ENCODE data around the gene PCSK6.
A peak's percentile ranks its signal among the peaks of the same experiment; 100 is the strongest.

Gene PCSK6

GRCh38 chr15:101323793-101324523 lies 165.5 kb downstream of the PCSK6 start:
- ATAC-seq: no peak
- Mint-ChIP-seq H3K9me3 (peaks cover 2% of the 10 kb centered on the region), H3K4me3 (no peak overlapping the region), H3K4me1 (peaks cover 13% of the 10 kb centered on the region), H3K27ac (no peak overlapping the region), H3K36me3 (no peaks in the 10 kb centered on the region)
- DNase-seq (ENCODE audit: low spot score in 2 of 2): no peak

- Mint-ChIP-seq H3K4me3 (no peak overlapping the region), H3K27ac (no peak overlapping the region), H3K9me3 (peaks cover 2% of the 10 kb centered on the region), H3K36me3 (no peaks in the 10 kb centered on the region), H3K4me1 (peaks cover 13% of the 10 kb centered on the region)
- DNase-seq (ENCODE audit: low spot score in 2 of 2): no peak
- ATAC-seq: no peak
These were observed 166.5 kb downstream of the PCSK6 start for GRCh38 chr15:101322854-101323477.

GRCh38 chr15:101322016-101322695 lies 167.4 kb downstream of the PCSK6 start:
- no peaks in the 10 kb centered on the region for H3K36me3 Mint-ChIP-seq
- H3K4me1 Mint-ChIP-seq: peaks cover 13% of the 10 kb centered on the region
- ATAC-seq: no peak
- H3K27ac Mint-ChIP-seq: no peak overlapping the region
- no peak for DNase-seq (ENCODE audit: low spot score in 2 of 2)
- no peak overlapping the region for H3K4me3 Mint-ChIP-seq
- H3K9me3 Mint-ChIP-seq: peaks cover 2% of the 10 kb centered on the region

GRCh38 chr15:101320501-101321052 lies 168.9 kb downstream of the PCSK6 start:
- H3K36me3 Mint-ChIP-seq: no peaks in the 10 kb centered on the region

GRCh38 chr15:101318839-101319238 lies 170.7 kb downstream of the PCSK6 start:
- Mint-ChIP-seq H3K9me3 (peaks cover 2% of the 10 kb centered on the region), H3K4me1 (peaks cover 13% of the 10 kb centered on the region), H3K4me3 (no peak overlapping the region), H3K36me3 (no peaks in the 10 kb centered on the region), H3K27ac (peak overlapping the region; percentile 20)
- ATAC-seq (no peak), DNase-seq (ENCODE audit: low spot score in 2 of 2) (no peak)

More at GRCh38 chr15:101320501-101321052, 168.9 kb downstream of the PCSK6 start:
- peak; percentile 14 to 73 for DNase-seq (ENCODE audit: low spot score in 2 of 2)
- Mint-ChIP-seq H3K4me1 (peaks cover 13% of the 10 kb centered on the region), H3K27ac (peak overlapping the region; percentile 84), H3K4me3 (peak overlapping the region; percentile 70), H3K9me3 (peaks cover 2% of the 10 kb centered on the region)
- ATAC-seq: peak; percentile 93

- H3K36me3 Mint-ChIP-seq: no peaks in the 10 kb centered on the region
- H3K4me3 Mint-ChIP-seq: no peak overlapping the region
These were observed 171.2 kb downstream of the PCSK6 start for GRCh38 chr15:101318147-101318819.

GRCh38 chr15:101317336-101317872 lies 172.1 kb downstream of the PCSK6 start:
- DNase-seq (ENCODE audit: low spot score in 2 of 2): no peak
- Mint-ChIP-seq H3K4me1 (peaks cover 13% of the 10 kb centered on the region), H3K36me3 (no peaks in the 10 kb centered on the region), H3K4me3 (no peak overlapping the region), H3K27ac (no peak overlapping the region), H3K9me3 (peaks cover 2% of the 10 kb centered on the region)
- ATAC-seq: no peak

More at GRCh38 chr15:101318147-101318819, 171.2 kb downstream of the PCSK6 start:
- Mint-ChIP-seq H3K4me1 (peaks cover 13% of the 10 kb centered on the region), H3K9me3 (peaks cover 2% of the 10 kb centered on the region), H3K27ac (no peak overlapping the region)
- ATAC-seq: no peak
- no peak for DNase-seq (ENCODE audit: low spot score in 2 of 2)

GRCh38 chr15:101316529-101316928 lies 173.0 kb downstream of the PCSK6 start:
- no peak for ATAC-seq
- no peak overlapping the region for H3K27ac Mint-ChIP-seq
- no peaks in the 10 kb centered on the region for H3K36me3 Mint-ChIP-seq
- peaks cover 2% of the 10 kb centered on the region for H3K9me3 Mint-ChIP-seq
- no peak overlapping the region for H3K4me3 Mint-ChIP-seq
- H3K4me1 Mint-ChIP-seq: peaks cover 13% of the 10 kb centered on the region
- no peak for DNase-seq (ENCODE audit: low spot score in 2 of 2)

GRCh38 chr15:101315736-101316135 lies 173.8 kb downstream of the PCSK6 start:
- Mint-ChIP-seq H3K4me1 (peaks cover 7% of the 10 kb centered on the region), H3K36me3 (no peaks in the 10 kb centered on the region), H3K4me3 (no peak overlapping the region), H3K27ac (no peak overlapping the region), H3K9me3 (no peaks in the 10 kb centered on the region)
- no peak for DNase-seq (ENCODE audit: low spot score in 2 of 2)
- no peak for ATAC-seq

GRCh38 chr15:101314336-101315125 lies 175.0 kb downstream of the PCSK6 start:
- no peaks in the 10 kb centered on the region for H3K9me3 Mint-ChIP-seq
- no peak overlapping the region for H3K27ac Mint-ChIP-seq
- ATAC-seq (no peak), DNase-seq (ENCODE audit: low spot score in 2 of 2) (no peak)
- H3K4me3 Mint-ChIP-seq: no peak overlapping the region
- no peaks in the 10 kb centered on the region for H3K36me3 Mint-ChIP-seq
- no peaks in the 10 kb centered on the region for H3K4me1 Mint-ChIP-seq

GRCh38 chr15:101313041-101313761 lies 176.3 kb downstream of the PCSK6 start:
- no peaks in the 10 kb centered on the region for H3K4me1 Mint-ChIP-seq
- no peaks in the 10 kb centered on the region for H3K36me3 Mint-ChIP-seq
- DNase-seq (ENCODE audit: low spot score in 2 of 2) (no peak), ATAC-seq (no peak)
- no peaks in the 10 kb centered on the region for H3K9me3 Mint-ChIP-seq
- no peak overlapping the region for H3K4me3 Mint-ChIP-seq
- no peak overlapping the region for H3K27ac Mint-ChIP-seq

GRCh38 chr15:101310508-101310907 lies 179.0 kb downstream of the PCSK6 start:
- H3K36me3 Mint-ChIP-seq: no peaks in the 10 kb centered on the region
- no peak for ATAC-seq

GRCh38 chr15:101310161-101310480 lies 179.4 kb downstream of the PCSK6 start:
- H3K4me1 Mint-ChIP-seq: no peaks in the 10 kb centered on the region
- H3K36me3 Mint-ChIP-seq: no peaks in the 10 kb centered on the region
- no peak overlapping the region for H3K4me3 Mint-ChIP-seq
- no peak for DNase-seq (ENCODE audit: low spot score in 2 of 2)
- no peak for ATAC-seq
- no peak overlapping the region for H3K27ac Mint-ChIP-seq
- H3K9me3 Mint-ChIP-seq: no peaks in the 10 kb centered on the region

More at GRCh38 chr15:101310508-101310907, 179.0 kb downstream of the PCSK6 start:
- DNase-seq (ENCODE audit: low spot score in 2 of 2): no peak
- H3K4me3 Mint-ChIP-seq: no peak overlapping the region
- no peaks in the 10 kb centered on the region for H3K4me1 Mint-ChIP-seq
- no peaks in the 10 kb centered on the region for H3K9me3 Mint-ChIP-seq
- no peak overlapping the region for H3K27ac Mint-ChIP-seq

Measured in stimulated activated effector memory CD8-positive, alpha-beta T cell treated with anti-CD3 and anti-CD28 coated beads, Interleukin-12 subunit alpha, Interleukin-12 subunit beta, amount 100 ng/mL, for 72 hours (primary cell).